Panc1 (cell line): ENCODE results near the gene CNOT4. TPM values are rescaled to one million over a fixed set of nuclear protein-coding genes. Genes with fewer than 3 reads are reported as not detected.

ENCODE experiments used
- ATAC-seq: fragments of 200-7000 bp; cut with Tn5 transposase; 2 replicates; pipeline ENCODE4 v1.9.1; 2020; ENCODE audit warnings: mild to moderate bottlenecking, moderate library complexity
- BruUV-seq: library from RNA; stranded (reverse); fragments of 400-500 nt; replicated peaks from 2 replicates; lab custom pipeline; 2021; lab: Mats Ljungman, UMichigan
- CTCF ChIA-PET: fragments of 300-600 bp; sonication (Branson Sonifier 250); formaldehyde crosslinking; loops from one replicate; lab custom pipeline; 2022; ENCODE audit warnings: antibody characterized with exemption; lab: Charles Lee
- POLR2A ChIA-PET: fragments of 300-600 bp; sonication (Branson Sonifier 250); formaldehyde crosslinking; loops from one replicate; lab custom pipeline; 2022; ENCODE audit warnings: antibody characterized with exemption; lab: Charles Lee
- DNase-seq: peaks from one replicate; pipeline ENCODE4 v3.0.0-alpha.2; 2010; ENCODE audit warnings: low read depth, low spot score
- H3K27ac ChIP-seq: 2 replicates; pipeline ENCODE4 v1.5.1; 2011; ENCODE audit warnings: mild to moderate bottlenecking, low read length, inconsistent platforms
- H3K27me3 ChIP-seq: fragments of 200-500 bp; sonication (Bioruptor generic); 2 replicates; pipeline ENCODE4 v1.6.0; 2014; ENCODE audit warnings: low read length, inconsistent platforms; ENCODE audit not compliant: control insufficient read depth, insufficient read depth
- H3K36me3 ChIP-seq: fragments of 200-500 bp; sonication (Bioruptor generic); 2 replicates; pipeline ENCODE4 v1.5.1; 2014; ENCODE audit warnings: inconsistent platforms, mild to moderate bottlenecking, low read length, moderate library complexity; ENCODE audit not compliant: control insufficient read depth, insufficient read depth
- H3K4me1 ChIP-seq: 2 replicates; pipeline ENCODE4 v1.5.1; 2011; ENCODE audit warnings: inconsistent platforms, mild to moderate bottlenecking, low read length, moderate library complexity; ENCODE audit not compliant: control insufficient read depth, insufficient read depth
- H3K4me3 ChIP-seq, 2 experiments: 2 replicates each; pipeline ENCODE4 v1.5.1; 2011 to 2012; ENCODE audit warnings: low read depth in 2 of 2, low read length in 2 of 2, mild to moderate bottlenecking in 2 of 2, inconsistent platforms in 1 of 2, moderate library complexity in 1 of 2
- H3K9me3 ChIP-seq: fragments of 200-500 bp; sonication (Bioruptor generic); 2 replicates; pipeline ENCODE4 v1.5.1; 2014; ENCODE audit warnings: low read depth, mild to moderate bottlenecking, inconsistent platforms, low read length, moderate library complexity; ENCODE audit not compliant: control insufficient read depth, insufficient read depth
- POLR2AphosphoS5 ChIP-seq: IDR thresholded peaks from 2 replicates; pipeline ENCODE4 v1.6.1; 2012; ENCODE audit warnings: mild to moderate bottlenecking, low read depth, low read length, moderate library complexity
- REST ChIP-seq, 2 experiments: IDR thresholded peaks; 2 replicates each; pipeline ENCODE4 v1.6.1; 2011 to 2012; ENCODE audit warnings: low read depth in 2 of 2, control low read depth in 1 of 2, low read length in 1 of 2, mild to moderate bottlenecking in 1 of 2, moderate library complexity in 1 of 2; ENCODE audit not compliant: insufficient read depth in 1 of 2
- SIN3A ChIP-seq: IDR thresholded peaks from 2 replicates; pipeline ENCODE4 v1.6.1; 2012; ENCODE audit warnings: low read depth, mild to moderate bottlenecking, low read length, moderate library complexity, borderline replicate concordance; ENCODE audit not compliant: insufficient read depth
- TCF7L2 ChIP-seq: IDR thresholded peaks from 2 replicates; pipeline ENCODE4 v1.6.1; 2011; ENCODE audit warnings: mild to moderate bottlenecking, low read depth, low read length, inconsistent platforms
- in situ Hi-C: cut with HindIII; loops from 2 replicates; pipeline ENCODE4 v1.10.0; 2016; ENCODE audit warnings: low sequenced_read_pairs, low pct_unique_long_range_greater_than_20kb
- intact Hi-C: fragments of 100-400 bp; cut with micrococcal nuclease; formaldehyde crosslinking; loops from one replicate; pipeline ENCODE4 v1.10.0; 2022; ENCODE audit not compliant: unreplicated experiment
- total RNA-seq: library from RNA; stranded (reverse); gene quantifications from one replicate; pipeline ENCODE4 v1.2.1, GENCODE V29; 2021; ENCODE audit not compliant: unreplicated experiment
- TF ChIP-seq, protein P1 (sequence below): fragments of 450-650 bp; IDR thresholded peaks from 2 replicates; pipeline ENCODE4 v1.5.1; 2017; ENCODE audit warnings: mild to moderate bottlenecking

The CNOT4 gene
- total RNA-seq, 1 experiment from 2014 or later = 22.3 TPM

DNA sequence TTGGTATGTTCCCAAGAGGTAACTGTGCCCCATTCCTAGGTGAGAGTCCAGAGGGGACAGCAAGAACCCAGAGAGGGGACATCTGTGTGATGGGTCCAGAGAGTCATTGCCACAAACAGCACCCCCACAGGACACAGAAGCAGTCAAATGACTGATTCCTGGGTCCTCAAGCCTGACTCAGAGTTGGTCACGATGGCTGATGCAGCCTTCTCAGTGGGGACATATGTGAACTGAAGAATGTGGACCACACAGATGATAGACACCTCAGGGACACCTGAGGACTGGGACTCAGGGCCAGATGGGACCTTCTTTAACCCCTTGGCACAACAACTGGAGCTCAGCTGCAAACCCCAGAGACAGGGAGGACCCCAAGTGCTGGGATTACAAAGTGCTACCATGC is 179.8 kb downstream of the CNOT4 start:
- no peak overlapping the region for H3K27ac ChIP-seq
- no peaks in the 10 kb centered on the region for H3K9me3 ChIP-seq
- no peak for ATAC-seq
- H3K4me1 ChIP-seq = no peaks in the 10 kb centered on the region
- H3K4me3 ChIP-seq = no peak overlapping the region
- no TSS peak for BruUV-seq
- ChIA-PET POLR2A (no interaction called here), CTCF (no interaction called here)
- DNase-seq = no peak
- intact Hi-C loops = no loop called here
- no peaks in the 10 kb centered on the region for H3K36me3 ChIP-seq
- no peaks in the 10 kb centered on the region for H3K27me3 ChIP-seq
- in situ Hi-C loops = no loop called here
- TF ChIP-seq SIN3A (no peak), POLR2AphosphoS5 (no peak), TCF7L2 (no peak), REST (IDR thresholded peaks at IDR 0.05; ENCODE audit: insufficient read depth in 1 of 2, low read depth in 2 of 2, low read length in 1 of 2) (no peak)
- TF ChIP-seq, protein P1, sequence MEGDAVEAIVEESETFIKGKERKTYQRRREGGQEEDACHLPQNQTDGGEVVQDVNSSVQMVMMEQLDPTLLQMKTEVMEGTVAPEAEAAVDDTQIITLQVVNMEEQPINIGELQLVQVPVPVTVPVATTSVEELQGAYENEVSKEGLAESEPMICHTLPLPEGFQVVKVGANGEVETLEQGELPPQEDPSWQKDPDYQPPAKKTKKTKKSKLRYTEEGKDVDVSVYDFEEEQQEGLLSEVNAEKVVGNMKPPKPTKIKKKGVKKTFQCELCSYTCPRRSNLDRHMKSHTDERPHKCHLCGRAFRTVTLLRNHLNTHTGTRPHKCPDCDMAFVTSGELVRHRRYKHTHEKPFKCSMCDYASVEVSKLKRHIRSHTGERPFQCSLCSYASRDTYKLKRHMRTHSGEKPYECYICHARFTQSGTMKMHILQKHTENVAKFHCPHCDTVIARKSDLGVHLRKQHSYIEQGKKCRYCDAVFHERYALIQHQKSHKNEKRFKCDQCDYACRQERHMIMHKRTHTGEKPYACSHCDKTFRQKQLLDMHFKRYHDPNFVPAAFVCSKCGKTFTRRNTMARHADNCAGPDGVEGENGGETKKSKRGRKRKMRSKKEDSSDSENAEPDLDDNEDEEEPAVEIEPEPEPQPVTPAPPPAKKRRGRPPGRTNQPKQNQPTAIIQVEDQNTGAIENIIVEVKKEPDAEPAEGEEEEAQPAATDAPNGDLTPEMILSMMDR = no peak

GRCh38 chr7:135328526-135328925 is 181.4 kb downstream of the CNOT4 start:
- ChIA-PET CTCF (no interaction called here), POLR2A (interaction anchor here (0.7 kb wide), 1 partner anchor 17 kb away, joined by 4 read pairs; no protein-coding TSS in a partner anchor)
- no peaks in the 10 kb centered on the region for H3K27me3 ChIP-seq
- in situ Hi-C loops (no loop called here), intact Hi-C loops (no loop called here)
- TF ChIP-seq SIN3A (no peak), REST (IDR thresholded peaks at IDR 0.05; ENCODE audit: insufficient read depth in 1 of 2, low read depth in 2 of 2, low read length in 1 of 2) (no peak), TCF7L2 (no peak), POLR2AphosphoS5 (no peak)
- TF ChIP-seq, protein P1 = no peak
- no peaks in the 10 kb centered on the region for H3K4me1 ChIP-seq
- no peak overlapping the region for H3K4me3 ChIP-seq
- no peak overlapping the region for H3K27ac ChIP-seq
- no peaks in the 10 kb centered on the region for H3K9me3 ChIP-seq
- ATAC-seq (no peak), DNase-seq (no peak)
- no TSS peak for BruUV-seq
- no peaks in the 10 kb centered on the region for H3K36me3 ChIP-seq
